Spleen (tissue), 11 donors: ENCODE results near the gene GPR62. TPM values are rescaled to one million over a fixed set of nuclear protein-coding genes. Genes with fewer than 3 reads are reported as not detected.

Experiments
- DNase-seq: peaks from one replicate; pipeline ENCODE4 v3.0.0-alpha.2; 2020
- H3K27ac ChIP-seq, 8 donors: fragments of 200-600 bp; sonication (generic) in 7 of 8; 1 replicate in 4 of 8; 2 replicates in 4 of 8; pipeline versions ENCODE4 v1.5.0 to v1.8.0; 2016 to 2021; ENCODE audit warnings: inconsistent platforms in 4 of 8, mild to moderate bottlenecking in 4 of 8, moderate library complexity in 1 of 8
- H3K27me3 ChIP-seq, 7 donors: fragments of 200-600 bp; sonication (generic) in 6 of 7; replicated peaks in 1 of 7; 1 replicate in 4 of 7; 2 replicates in 3 of 7; pipeline versions ENCODE4 v1.5.0 to v1.8.0; 2016 to 2021; ENCODE audit warnings: inconsistent platforms in 3 of 7, mild to moderate bottlenecking in 1 of 7
- H3K36me3 ChIP-seq, 6 donors: fragments of 200-600 bp; sonication (generic) in 5 of 6; 1 replicate in 4 of 6; 2 replicates in 2 of 6; pipeline versions ENCODE4 v1.5.0 to v1.8.0; 2016 to 2021; ENCODE audit warnings: inconsistent platforms in 2 of 6
- H3K4me1 ChIP-seq, 6 donors: fragments of 200-600 bp; sonication (generic) in 5 of 6; 1 replicate in 3 of 6; 2 replicates in 3 of 6; pipeline versions ENCODE4 v1.5.0 to v1.8.0; 2016 to 2021; ENCODE audit warnings: inconsistent platforms in 3 of 6
- H3K4me3 ChIP-seq, 8 donors: fragments of 200-600 bp; sonication (generic) in 7 of 8; 1 replicate in 4 of 8; 2 replicates in 4 of 8; pipeline versions ENCODE4 v1.5.0 to v1.8.0; 2016 to 2021; ENCODE audit warnings: inconsistent platforms in 4 of 8, mild to moderate bottlenecking in 4 of 8, moderate library complexity in 2 of 8
- H3K9me3 ChIP-seq, 8 donors: fragments of 200-600 bp; sonication (generic) in 7 of 8; 1 replicate in 4 of 8; 2 replicates in 4 of 8; pipeline versions ENCODE4 v1.5.0 to v1.8.0; 2016 to 2021; ENCODE audit warnings: inconsistent platforms in 4 of 8
- CTCF ChIP-seq, 11 experiments: fragments of 200-600 bp in 7 of 11; fragments of 450-650 bp in 4 of 11; sonication (generic) in 4 of 11; IDR thresholded peaks in 8 of 11; conservative IDR thresholded peaks in 3 of 11; 1 replicate in 7 of 11; 2 replicates in 4 of 11; pipeline versions ENCODE4 v1.4.0 to v1.8.0; 2016 to 2021; ENCODE audit warnings: antibody characterized with exemption in 11 of 11, inconsistent platforms in 4 of 11, mild to moderate bottlenecking in 1 of 11
- POLR2A ChIP-seq, 3 donors: fragments of 450-650 bp; IDR thresholded peaks; one replicate each; pipeline ENCODE4 v1.5.1; 2017; ENCODE audit warnings: antibody characterized with exemption in 3 of 3, mild to moderate bottlenecking in 1 of 3
- POLR2AphosphoS5 ChIP-seq, 3 donors: sonication (generic); formaldehyde crosslinking; IDR thresholded peaks; one replicate each; pipeline ENCODE4 v1.5.1; 2017; ENCODE audit warnings: antibody characterized with exemption in 3 of 3
- WGBS, 5 donors: extraction: QIAGEN DNeasy Blood & Tissue Kit in 3 of 5; methylation state at CpG; one replicate each; pipeline versions ENCODE4 v1.1.5 to v1.1.7; 2013 to 2018; 5-methylcytosine and 5-hydroxymethylcytosine counted together
- intact Hi-C: fragments of 100-400 bp; cut with DNase I; formaldehyde crosslinking; loops from one replicate; pipeline ENCODE4 v1.15.0; 2023; ENCODE audit warnings: low total_unique reads
- polyA plus RNA-seq, 3 donors: library from polyadenylated mRNA; stranded (reverse); fragments of 200-250 nt; gene quantifications; one replicate each; pipeline ENCODE4 v1.2.1, GENCODE V29; 2013
- total RNA-seq, 7 donors: library from RNA; depleted of rRNA in 3 of 7; stranded (reverse); fragments of >200 nt in 3 of 7; fragmentation: NEBNext Ultra II Directional in 4 of 7; extraction: Animal tissue kit (Norgen Biotek cat#: 25700) in 4 of 7; gene quantifications; one replicate each; pipeline versions ENCODE4 v1.1.0 to v1.2.1, GENCODE V29; 2016 to 2021
- donor health status: healthy with polysubstance abuse.
- donor health status: DM: no; HTN: no; CAD: no; lungs with moderate emphysema.
- donor health status: DM: no; HTN: no; CAD: no.
- donor health status: Bipolar disorder and iron deficiency.
- donor health status: healthy.
- donor health status: DM: no; HTN: no; CAD: no.
- donor health status: DM: yes; HTN: yes; CAD: no.

GPR62 gene
- total and polyA plus RNA-seq, 10 donors, result 0.04 to 0.39 (median 0.05) TPM; not detected in 6

- Histone ChIP-seq H3K36me3 (no peaks in the 10 kb centered on the region), H3K27me3 (no peaks in the 10 kb centered on the region), H3K27ac (no peak overlapping the region), H3K9me3 (no peaks in the 10 kb centered on the region), H3K4me1 (peaks cover 15 to 37% (median 34%) of the 10 kb centered on the region in 6 donors), H3K4me3 (no peak overlapping the region)
- intact Hi-C loops, result loop anchor here (2.0 to 10.0 kb wide), 3 partner anchors 53 to 141 kb away; partner anchors contain the start of gene DUSP7
- 1 to 3% (median 2%) methylated on average over 13 to 18 of the region's 18 CpGs for whole genome bisulfite sequencing, 5 donors
- TF ChIP-seq POLR2A (IDR thresholded peaks at IDR 0.05), result no peak
- TF ChIP-seq CTCF (IDR thresholded peaks at IDR 0.05 in 8 of 11, conservative IDR thresholded peaks at IDR 0.05 in 3 of 11), result peak; percentile 91 to 98 (median 93)
- TF ChIP-seq POLR2AphosphoS5 (IDR thresholded peaks at IDR 0.05), result peak; percentile 19 to 61 (median 50)
- peak; percentile 94 for DNase-seq
These were observed 46.3 kb downstream of the GPR62 start for GRCh38 chr3:52001443-52001974.

DNA sequence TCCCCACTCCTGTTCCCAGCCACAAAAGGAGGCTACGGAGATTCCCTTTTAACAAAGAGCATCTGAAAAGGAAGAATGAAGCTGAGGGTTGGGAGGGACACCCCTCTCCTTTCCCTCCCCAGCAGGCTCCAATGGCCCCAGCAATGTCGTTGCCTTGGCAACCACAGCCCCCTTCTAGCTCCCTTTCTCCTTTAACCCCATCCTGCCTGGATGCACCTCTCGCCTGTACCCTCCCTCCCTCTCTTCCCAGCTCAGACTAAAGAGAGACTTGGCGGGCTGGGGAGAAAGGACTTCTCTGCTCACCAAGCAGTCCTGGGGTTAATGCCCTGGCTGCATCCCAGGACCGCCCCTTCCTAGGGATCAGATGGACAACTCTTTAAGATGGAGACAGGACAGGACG lies 47.6 kb downstream of the GPR62 start:
- no peak for DNase-seq
- 79 to 85% (median 83%) methylated on average over 6 of the region's 6 CpGs for WGBS, 5 donors
- no peaks in the 10 kb centered on the region for H3K27me3 ChIP-seq
- no peak for TF ChIP-seq CTCF (IDR thresholded peaks at IDR 0.05 in 8 of 11, conservative IDR thresholded peaks at IDR 0.05 in 3 of 11)
- H3K4me3 ChIP-seq, result no peak overlapping the region
- H3K9me3 ChIP-seq, result no peaks in the 10 kb centered on the region
- H3K4me1 ChIP-seq, result peaks cover 15 to 46% (median 39%) of the 10 kb centered on the region in 6 donors
- H3K36me3 ChIP-seq, result no peaks in the 10 kb centered on the region
- no peak overlapping the region for H3K27ac ChIP-seq
- intact Hi-C loops, result loop anchor here (5.0 to 10.0 kb wide), 2 partner anchors 52 to 120 kb away; partner anchors contain the start of gene DUSP7

- no peak for DNase-seq
- no peak for TF ChIP-seq POLR2A (IDR thresholded peaks at IDR 0.05)
- peak in 8 of 11 experiments; percentile 12 to 60 (median 44) for TF ChIP-seq CTCF (IDR thresholded peaks at IDR 0.05 in 8 of 11, conservative IDR thresholded peaks at IDR 0.05 in 3 of 11)
- peak in 1 of 3 donors; percentile 44 for TF ChIP-seq POLR2AphosphoS5 (IDR thresholded peaks at IDR 0.05)
- Histone ChIP-seq H3K4me3 (no peak overlapping the region), H3K4me1 (peaks cover 15 to 46% (median 39%) of the 10 kb centered on the region in 6 donors), H3K36me3 (no peaks in the 10 kb centered on the region), H3K27ac (peak overlapping the region in 4 of 8 donors; percentile 13 to 66 (median 40)), H3K27me3 (no peaks in the 10 kb centered on the region), H3K9me3 (no peaks in the 10 kb centered on the region)
- 59 to 65% (median 65%) methylated on average over 15 to 16 of the region's 16 CpGs for WGBS, 5 donors
- intact Hi-C loops, result loop anchor here (5.0 to 10.0 kb wide), 2 partner anchors 51 to 118 kb away; partner anchors contain the start of gene DUSP7
These were observed 49.1 kb downstream of the GPR62 start for GRCh38 chr3:52004163-52004787.

DNA sequence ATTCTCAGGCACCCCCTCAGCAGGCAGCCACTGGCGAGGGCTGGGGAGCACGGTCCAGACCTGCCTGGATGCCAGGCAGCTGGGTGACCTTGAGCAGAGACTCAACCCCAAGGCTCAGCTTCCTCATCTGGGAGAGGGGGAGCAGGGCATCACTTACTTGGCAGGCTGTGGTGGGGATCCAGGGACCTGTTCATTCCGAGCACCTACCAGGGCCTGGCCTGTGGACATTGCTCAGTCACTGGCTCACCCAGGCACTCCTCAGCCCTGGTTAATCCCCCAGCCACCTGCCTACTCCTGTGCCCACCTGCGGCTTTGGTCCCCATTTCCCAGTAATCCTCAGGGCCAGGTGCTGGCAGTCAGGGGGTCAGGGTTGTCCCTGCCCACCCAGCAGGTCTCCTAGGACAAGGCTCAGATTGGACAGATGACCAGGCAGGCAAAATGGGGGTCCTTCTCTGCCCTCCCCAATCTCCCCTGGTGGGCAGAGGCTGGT lies 49.8 kb downstream of the GPR62 start:
- 80 to 92% (median 84%) methylated on average over 4 of the region's 4 CpGs for whole genome bisulfite sequencing, 5 donors
- H3K36me3 ChIP-seq, result no peaks in the 10 kb centered on the region
- H3K27ac ChIP-seq, result peak overlapping the region in 7 of 8 donors; percentile 13 to 66 (median 51)
- H3K27me3 ChIP-seq, result no peaks in the 10 kb centered on the region
- no peak overlapping the region for H3K4me3 ChIP-seq
- no peak for DNase-seq
- intact Hi-C loops, result loop anchor here (5.0 to 10.0 kb wide), 2 partner anchors 50 to 117 kb away; partner anchors contain the start of gene DUSP7
- no peak for TF ChIP-seq POLR2AphosphoS5 (IDR thresholded peaks at IDR 0.05)
- TF ChIP-seq POLR2A (IDR thresholded peaks at IDR 0.05), result no peak
- no peak for TF ChIP-seq CTCF (IDR thresholded peaks at IDR 0.05 in 8 of 11, conservative IDR thresholded peaks at IDR 0.05 in 3 of 11)
- no peaks in the 10 kb centered on the region for H3K9me3 ChIP-seq
- H3K4me1 ChIP-seq, result peaks cover 15 to 46% (median 39%) of the 10 kb centered on the region in 6 donors
